ENCODE measurements around the gene RBM4.
"Not testable (repeated sequence)": the region's sequence is repeated elsewhere in the genome, so short reads cannot be mapped to it uniquely, and the experiment has no call there.

RBM4 gene

GRCh38 chr11:66617155-66617834 lies 21.2 kb upstream of the RBM4 start:
- no peak for DNase-seq

GRCh38 chr11:66619080-66619554 lies 19.4 kb upstream of the RBM4 start:
- no peak for DNase-seq

- DNase-seq: no peak
Observed at GRCh38 chr11:66624450-66624849, 14.1 kb upstream of the RBM4 start.

GRCh38 chr11:66625041-66625751 lies 13.3 kb upstream of the RBM4 start:
- DNase-seq: no peak

- no peak for DNase-seq
Observed at GRCh38 chr11:66625752-66626149, 12.8 kb upstream of the RBM4 start.

- no peak for DNase-seq
Observed at GRCh38 chr11:66626382-66626781, 12.1 kb upstream of the RBM4 start.

- no peak for DNase-seq
Observed at GRCh38 chr11:66626926-66627325, 11.6 kb upstream of the RBM4 start.

GRCh38 chr11:66628061-66628603 lies 10.4 kb upstream of the RBM4 start:
- no peak for DNase-seq

- DNase-seq: no peak
Observed at GRCh38 chr11:66629356-66629755, 9.1 kb upstream of the RBM4 start.

GRCh38 chr11:66631883-66632282 lies 6.6 kb upstream of the RBM4 start:
- DNase-seq: no peak

- DNase-seq: no peak
Observed at GRCh38 chr11:66632952-66633351, 5.6 kb upstream of the RBM4 start.

- no peak for DNase-seq
Observed at GRCh38 chr11:66636411-66636810, 2.1 kb upstream of the RBM4 start.

- no peak for DNase-seq
Observed at GRCh38 chr11:66637557-66638176, 836 bp upstream of the RBM4 start.

- no peak for DNase-seq
Observed at GRCh38 chr11:66639066-66639813, 737 bp downstream of the RBM4 start.

GRCh38 chr11:66639814-66640340 lies 1.4 kb downstream of the RBM4 start:
- not testable (repeated sequence) for DNase-seq

GRCh38 chr11:66641834-66642233 lies 3.3 kb downstream of the RBM4 start:
- no peak for DNase-seq

- no peak for DNase-seq
Observed at GRCh38 chr11:66643745-66644437, 5.4 kb downstream of the RBM4 start.

GRCh38 chr11:66646828-66647227 lies 8.3 kb downstream of the RBM4 start:
- no peak for DNase-seq

- no peak for DNase-seq
Observed at GRCh38 chr11:66649903-66650302, 11.4 kb downstream of the RBM4 start.

GRCh38 chr11:66651016-66651415 lies 12.5 kb downstream of the RBM4 start:
- no peak for DNase-seq

GRCh38 chr11:66652651-66653050 lies 14.1 kb downstream of the RBM4 start:
- no peak for DNase-seq

- DNase-seq: no peak
Observed at GRCh38 chr11:66653123-66653522, 14.6 kb downstream of the RBM4 start.
